ENCODE measurements around the gene OPN1MW3. TPM values are rescaled to one million over a fixed set of nuclear protein-coding genes. Genes with fewer than 3 reads are reported as not detected.
"Not testable (repeated sequence)": the region's sequence is repeated elsewhere in the genome, so short reads cannot be mapped to it uniquely, and the experiment has no call there.

The OPN1MW3 gene
- total RNA-seq, 2 donors from 2014 or later: not detected

DNA sequence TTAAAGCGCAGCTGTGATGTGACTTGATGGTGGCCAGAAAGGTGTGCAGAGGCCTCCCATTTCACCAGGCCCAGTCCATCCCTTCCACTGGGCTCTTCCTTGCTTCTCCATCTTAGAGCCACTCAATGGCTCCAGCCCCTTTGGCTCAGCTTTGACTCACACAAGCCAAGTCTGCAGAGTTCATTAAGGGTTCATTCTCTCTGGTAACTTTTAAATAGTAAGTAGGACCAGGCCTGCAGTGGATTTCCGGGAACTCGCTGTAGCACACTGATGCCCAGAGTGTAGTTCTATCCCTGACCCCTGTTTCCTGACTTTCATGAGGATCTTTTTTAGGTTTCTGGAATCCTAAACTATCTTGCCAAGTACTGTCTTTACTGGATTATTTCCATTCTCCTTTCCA lies 11.9 kb downstream of the OPN1MW3 start:
- H3K9me3 Mint-ChIP-seq; H3K4me3 Mint-ChIP-seq; H3K27me3 Mint-ChIP-seq; H3K4me1 Mint-ChIP-seq; H3K27ac Mint-ChIP-seq; H3K36me3 Mint-ChIP-seq (ENCODE audit: low read depth); ATAC-seq (replicated peaks): not testable (repeated sequence)

DNA sequence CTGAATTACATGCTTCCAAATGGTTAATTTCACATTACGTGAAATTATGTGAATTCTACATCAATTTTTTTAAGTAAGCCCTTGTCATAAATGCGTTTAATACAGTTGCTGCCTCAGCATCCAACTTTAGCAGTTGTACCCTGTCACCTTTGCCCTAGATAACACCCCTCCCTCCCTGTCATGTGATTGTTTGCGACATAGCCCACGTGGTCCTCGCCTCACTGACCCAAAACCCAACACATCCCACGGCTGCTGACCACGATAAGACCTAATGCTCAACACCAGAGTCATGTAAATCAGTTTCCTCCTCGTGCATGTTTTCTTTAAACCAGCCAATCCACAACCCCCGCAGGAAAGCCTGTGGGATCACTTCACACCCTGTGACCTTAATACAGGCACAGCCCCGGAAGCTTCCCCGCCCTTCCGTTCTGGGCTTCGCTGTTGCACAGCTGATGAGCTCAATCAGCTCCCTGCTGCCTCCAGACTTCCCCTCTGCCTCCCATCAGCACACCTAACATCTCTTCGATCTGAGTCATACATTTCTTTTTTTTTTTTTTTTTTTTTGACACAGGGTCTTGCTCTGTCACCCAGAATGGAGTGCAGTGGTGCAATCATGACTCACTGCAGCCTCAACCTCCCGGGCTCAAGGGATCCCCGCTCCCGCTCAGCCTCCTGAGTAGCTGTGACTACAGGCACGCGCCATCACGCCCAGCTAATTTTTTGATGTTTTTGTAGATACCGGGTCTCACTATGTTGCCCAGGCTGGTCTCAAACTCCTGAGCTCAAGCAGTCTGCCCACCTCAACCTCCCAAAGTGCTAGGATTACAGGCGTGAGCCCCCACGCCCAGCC lies 27.3 kb downstream of the OPN1MW3 start:
- not testable (repeated sequence) for H3K27me3 Mint-ChIP-seq; H3K4me1 Mint-ChIP-seq; H3K27ac Mint-ChIP-seq; H3K36me3 Mint-ChIP-seq (ENCODE audit: low read depth); H3K4me3 Mint-ChIP-seq; H3K9me3 Mint-ChIP-seq
- peak; percentile 98 for ATAC-seq (replicated peaks)

DNA sequence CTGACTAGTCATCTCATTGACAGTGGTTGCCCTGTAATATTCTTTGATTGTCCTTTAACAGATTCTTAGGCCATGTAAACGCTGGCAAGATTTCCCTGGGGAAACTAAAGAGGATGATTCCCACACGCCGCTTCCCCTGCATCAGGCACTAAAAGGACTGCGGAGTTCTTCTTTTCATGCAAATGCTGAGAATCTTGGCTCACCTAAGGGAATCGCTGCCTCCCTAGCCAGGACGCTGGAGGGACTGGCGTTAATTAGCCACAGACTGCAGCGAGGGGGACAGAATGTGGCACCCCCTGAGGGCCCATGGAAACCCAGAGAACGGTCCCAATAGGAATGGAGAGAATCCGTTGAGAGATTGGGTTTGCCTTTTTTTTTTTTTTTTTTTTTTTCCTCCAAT lies 29.0 kb downstream of the OPN1MW3 start:
- not testable (repeated sequence) for H3K9me3 Mint-ChIP-seq; H3K36me3 Mint-ChIP-seq (ENCODE audit: low read depth); H3K27ac Mint-ChIP-seq; H3K27me3 Mint-ChIP-seq; H3K4me3 Mint-ChIP-seq; ATAC-seq (replicated peaks); H3K4me1 Mint-ChIP-seq

DNA sequence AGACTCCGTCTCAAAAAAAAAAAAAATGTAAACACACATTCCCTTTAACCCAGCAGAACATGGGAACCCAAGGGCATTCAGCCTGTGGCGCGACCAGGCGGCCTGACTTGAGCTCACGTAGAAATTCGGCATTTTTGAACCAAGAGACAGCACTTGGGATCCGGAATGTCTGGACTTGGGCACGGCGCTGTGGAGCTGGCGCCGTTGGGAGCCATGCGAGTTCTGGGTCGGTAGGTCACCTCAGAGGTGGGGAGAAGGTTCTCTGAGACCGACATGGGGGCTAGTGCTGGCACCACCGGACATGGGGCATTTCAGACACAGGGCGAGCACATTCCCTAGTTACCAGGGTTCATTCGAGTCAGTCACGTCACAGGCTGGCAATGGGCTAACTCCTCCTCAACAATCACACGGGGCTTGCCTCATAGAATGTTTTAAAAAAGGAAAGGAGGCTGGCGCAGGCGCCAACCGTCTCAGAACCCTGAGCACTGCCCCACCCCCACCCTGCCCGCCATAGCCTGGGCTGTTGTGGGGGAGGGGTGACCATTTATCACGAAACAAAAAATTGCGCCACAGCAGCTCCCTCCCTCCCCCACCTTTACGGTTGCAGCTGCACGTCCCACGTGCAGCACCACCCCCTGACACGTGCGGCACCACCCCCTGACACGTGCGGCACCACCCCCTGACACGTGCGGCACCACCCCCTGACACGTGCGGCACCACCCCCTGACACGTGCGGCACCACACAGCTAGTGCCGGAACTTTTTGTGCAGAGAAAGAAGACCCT lies 37.6 kb downstream of the OPN1MW3 start, which contains the start of gene TEX28:
TSS of gene TEX28 (minus strand) at position 334 of the 784 bp plus-strand sequence. CDS start 3,007 bp downstream, outside the sequence.
- ATAC-seq (replicated peaks): no peak
- Mint-ChIP-seq H3K27ac (no peak within 1 kb of the TSS), H3K27me3 (no peaks in the 10 kb centered on the region), H3K9me3 (no peaks in the 10 kb centered on the region), H3K36me3 (ENCODE audit: low read depth) (no peaks in the 10 kb centered on the region), H3K4me3 (no peak within 1 kb of the TSS), H3K4me1 (no peaks in the 10 kb centered on the region)

DNA sequence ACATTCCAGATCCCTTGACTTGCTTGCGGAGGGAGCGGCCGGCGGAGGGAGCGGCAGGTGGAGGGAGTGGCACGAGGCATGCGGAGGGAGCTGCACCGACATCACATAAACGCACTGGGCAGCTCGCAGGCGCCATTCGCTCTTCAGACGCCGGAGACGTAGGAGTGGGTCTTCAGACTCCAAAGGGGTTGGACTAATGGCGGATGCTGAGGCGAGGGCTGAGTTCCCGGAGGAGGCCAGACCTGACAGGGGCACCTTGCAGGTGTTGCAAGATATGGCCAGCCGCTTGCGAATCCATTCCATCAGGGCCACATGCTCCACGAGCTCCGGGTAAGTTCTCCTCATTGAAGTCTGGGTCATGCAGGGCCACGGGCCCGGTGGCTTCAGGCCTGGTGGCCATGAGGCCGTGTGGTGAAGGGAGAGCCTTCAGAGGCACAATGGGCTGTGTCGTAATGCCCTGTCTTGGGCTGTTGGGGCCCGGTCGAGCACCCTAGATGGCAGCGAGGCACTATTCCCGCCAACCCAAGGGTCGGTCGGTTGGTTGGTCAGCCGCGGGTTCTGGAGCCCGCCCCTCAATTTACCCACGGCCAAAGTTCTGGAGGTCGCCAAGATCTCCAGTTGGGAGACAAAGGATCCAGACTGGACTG lies 38.4 kb downstream of the OPN1MW3 start, which contains the start of gene TKTL1:
TSS of gene TKTL1 (plus strand) at position 132 of the 647 bp plus-strand sequence. CDS start at position 197, 65 bp downstream.
- ATAC-seq (replicated peaks): no peak
- H3K36me3 Mint-ChIP-seq (ENCODE audit: low read depth): no peaks in the 10 kb centered on the region
- H3K27ac Mint-ChIP-seq: no peak within 1 kb of the TSS
- H3K4me1 Mint-ChIP-seq: no peaks in the 10 kb centered on the region
- no peak within 1 kb of the TSS for H3K4me3 Mint-ChIP-seq
- no peaks in the 10 kb centered on the region for H3K27me3 Mint-ChIP-seq
- H3K9me3 Mint-ChIP-seq: no peaks in the 10 kb centered on the region

DNA sequence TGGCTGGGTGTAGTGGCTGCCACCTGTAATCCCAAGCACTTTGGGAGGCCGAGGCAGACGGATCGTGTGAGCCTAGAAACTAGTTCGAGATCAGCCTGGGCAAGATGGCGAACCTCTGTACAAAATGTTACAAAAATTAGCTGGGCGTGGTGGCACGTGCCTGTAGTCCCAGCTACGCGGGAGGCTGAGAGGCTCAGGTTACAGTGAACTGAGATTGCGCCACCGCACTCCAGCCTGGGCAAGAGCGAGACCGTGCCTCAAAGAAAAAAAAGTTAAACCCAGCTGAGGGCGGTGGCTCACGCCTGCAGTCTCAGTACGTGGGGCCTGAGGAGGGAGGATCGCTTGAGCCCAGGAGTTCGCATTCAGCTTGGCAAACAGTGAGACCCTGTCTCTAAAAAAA lies 39.3 kb downstream of the OPN1MW3 start:
- Mint-ChIP-seq H3K4me1 (no peaks in the 10 kb centered on the region), H3K27ac (no peak overlapping the region), H3K36me3 (ENCODE audit: low read depth) (no peaks in the 10 kb centered on the region)

DNA sequence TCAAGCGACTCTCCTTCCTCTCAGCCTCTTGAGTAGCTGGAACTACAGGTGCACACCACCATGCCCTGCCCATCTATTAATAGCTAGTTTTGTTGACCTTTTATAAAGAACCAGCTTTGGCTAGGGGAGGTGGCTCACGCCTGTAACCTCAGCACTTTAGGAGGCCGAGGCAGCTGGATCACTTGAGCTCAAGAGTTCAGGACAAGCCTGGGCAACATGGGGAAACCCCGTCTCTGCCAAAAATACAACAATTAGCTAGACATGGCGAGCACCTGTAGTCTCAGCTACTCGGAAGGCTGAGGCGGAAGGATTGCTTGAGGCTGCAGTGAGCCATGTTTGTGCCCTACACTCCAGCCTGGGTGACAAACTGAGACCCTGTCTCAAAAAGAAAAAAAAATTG lies 40.9 kb downstream of the OPN1MW3 start:
- Mint-ChIP-seq H3K4me3 (no peak overlapping the region), H3K27me3 (no peaks in the 10 kb centered on the region), H3K4me1 (no peaks in the 10 kb centered on the region), H3K36me3 (ENCODE audit: low read depth) (no peaks in the 10 kb centered on the region), H3K9me3 (no peaks in the 10 kb centered on the region), H3K27ac (no peak overlapping the region)
- ATAC-seq (replicated peaks): no peak

More for the DNA sequence above, 39.3 kb downstream of the OPN1MW3 start:
- Mint-ChIP-seq H3K4me3 (no peak overlapping the region), H3K27me3 (no peaks in the 10 kb centered on the region), H3K9me3 (no peaks in the 10 kb centered on the region)
- ATAC-seq (replicated peaks): no peak

DNA sequence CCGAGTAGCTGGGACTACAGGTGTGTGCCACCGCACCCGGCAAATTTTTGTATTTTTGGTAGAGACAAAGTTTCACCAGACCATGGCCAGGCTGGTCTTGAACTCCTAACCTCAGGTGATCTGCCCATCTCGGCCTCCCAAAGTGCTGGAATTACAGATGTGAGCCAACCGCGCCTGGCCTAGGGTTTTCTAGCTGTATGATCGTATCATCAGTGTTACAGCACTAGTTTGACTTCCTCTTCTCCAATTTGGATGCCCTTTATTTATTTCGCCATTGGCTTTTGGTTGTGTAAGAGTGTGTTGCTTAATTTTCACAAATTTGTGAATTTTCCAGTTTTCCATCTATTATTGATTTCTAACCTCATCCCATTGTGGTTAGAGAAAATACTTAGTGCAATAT lies 43.4 kb downstream of the OPN1MW3 start:
- no peak overlapping the region for H3K4me3 Mint-ChIP-seq
- H3K27ac Mint-ChIP-seq: no peak overlapping the region
- no peak for ATAC-seq (replicated peaks)
- H3K27me3 Mint-ChIP-seq: no peaks in the 10 kb centered on the region
- no peaks in the 10 kb centered on the region for H3K9me3 Mint-ChIP-seq
- H3K36me3 Mint-ChIP-seq (ENCODE audit: low read depth): no peaks in the 10 kb centered on the region
- H3K4me1 Mint-ChIP-seq: no peaks in the 10 kb centered on the region

DNA sequence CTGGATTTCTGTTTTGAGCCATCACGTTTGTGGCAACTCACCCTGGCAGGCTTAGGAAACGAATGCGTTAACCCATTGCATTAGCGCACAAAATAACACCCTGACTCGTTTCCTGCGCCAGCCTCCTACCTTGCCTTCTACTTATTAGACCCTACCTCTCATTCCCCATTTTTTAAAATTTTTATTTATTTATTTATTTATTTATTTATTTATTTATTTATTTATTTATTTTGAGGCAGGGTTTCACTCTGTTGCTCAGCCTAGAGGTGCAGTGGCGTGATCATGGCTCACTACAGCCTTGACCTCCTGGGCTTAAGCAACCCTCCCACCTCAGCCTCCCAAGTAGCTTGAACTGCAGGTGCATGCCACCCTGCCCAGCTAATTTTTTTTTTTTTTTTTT lies 45.6 kb downstream of the OPN1MW3 start:
- not testable (repeated sequence) for H3K9me3 Mint-ChIP-seq; ATAC-seq (replicated peaks); H3K4me3 Mint-ChIP-seq; H3K36me3 Mint-ChIP-seq (ENCODE audit: low read depth); H3K4me1 Mint-ChIP-seq; H3K27me3 Mint-ChIP-seq; H3K27ac Mint-ChIP-seq

DNA sequence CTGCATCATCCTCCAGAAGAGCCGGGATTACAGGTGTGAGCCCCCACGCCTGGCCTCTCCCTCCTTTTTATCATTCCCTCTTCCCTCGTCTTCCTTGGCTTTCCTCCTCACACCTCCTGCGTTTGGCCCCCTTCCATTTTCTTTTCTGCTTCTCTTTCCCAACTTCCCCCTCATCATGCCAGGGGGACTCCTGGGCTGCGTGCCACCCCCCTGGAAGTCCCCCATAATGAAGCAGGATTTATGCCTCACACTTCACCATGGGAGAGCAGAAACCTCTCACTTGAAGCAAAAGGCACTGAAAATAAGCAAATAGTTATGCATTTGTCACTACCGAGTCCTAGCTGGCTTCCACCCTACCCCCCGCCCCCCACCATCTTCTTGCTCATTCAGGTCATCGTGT lies 46.1 kb downstream of the OPN1MW3 start:
- Mint-ChIP-seq H3K27me3 (no peaks in the 10 kb centered on the region), H3K27ac (no peak overlapping the region), H3K4me1 (peaks cover 10% of the 10 kb centered on the region), H3K36me3 (ENCODE audit: low read depth) (no peaks in the 10 kb centered on the region), H3K4me3 (no peak overlapping the region), H3K9me3 (no peaks in the 10 kb centered on the region)
- no peak for ATAC-seq (replicated peaks)

DNA sequence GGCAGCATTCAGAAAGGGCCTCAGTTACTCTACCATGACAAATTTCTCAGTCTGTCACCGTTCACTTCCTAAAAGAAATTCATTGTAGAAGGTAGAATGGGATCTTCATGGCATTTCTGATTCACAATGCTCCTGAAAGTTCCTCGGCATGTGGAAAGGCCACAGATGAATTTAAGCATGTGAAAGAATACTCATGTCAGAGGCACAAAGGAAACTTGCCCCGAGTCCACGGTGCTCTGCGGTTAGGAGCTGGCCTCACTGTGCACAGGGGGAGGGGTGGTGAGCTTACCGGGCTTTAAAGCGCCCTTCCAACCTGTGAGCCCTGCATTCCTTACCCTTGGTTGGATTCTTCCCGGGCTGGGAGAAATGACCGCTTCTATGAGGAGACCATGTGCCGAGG lies 47.5 kb downstream of the OPN1MW3 start:
- Mint-ChIP-seq H3K27me3 (no peaks in the 10 kb centered on the region), H3K36me3 (ENCODE audit: low read depth) (no peaks in the 10 kb centered on the region), H3K4me3 (no peak overlapping the region), H3K9me3 (no peaks in the 10 kb centered on the region), H3K4me1 (peaks cover 13% of the 10 kb centered on the region), H3K27ac (no peak overlapping the region)
- no peak for ATAC-seq (replicated peaks)

DNA sequence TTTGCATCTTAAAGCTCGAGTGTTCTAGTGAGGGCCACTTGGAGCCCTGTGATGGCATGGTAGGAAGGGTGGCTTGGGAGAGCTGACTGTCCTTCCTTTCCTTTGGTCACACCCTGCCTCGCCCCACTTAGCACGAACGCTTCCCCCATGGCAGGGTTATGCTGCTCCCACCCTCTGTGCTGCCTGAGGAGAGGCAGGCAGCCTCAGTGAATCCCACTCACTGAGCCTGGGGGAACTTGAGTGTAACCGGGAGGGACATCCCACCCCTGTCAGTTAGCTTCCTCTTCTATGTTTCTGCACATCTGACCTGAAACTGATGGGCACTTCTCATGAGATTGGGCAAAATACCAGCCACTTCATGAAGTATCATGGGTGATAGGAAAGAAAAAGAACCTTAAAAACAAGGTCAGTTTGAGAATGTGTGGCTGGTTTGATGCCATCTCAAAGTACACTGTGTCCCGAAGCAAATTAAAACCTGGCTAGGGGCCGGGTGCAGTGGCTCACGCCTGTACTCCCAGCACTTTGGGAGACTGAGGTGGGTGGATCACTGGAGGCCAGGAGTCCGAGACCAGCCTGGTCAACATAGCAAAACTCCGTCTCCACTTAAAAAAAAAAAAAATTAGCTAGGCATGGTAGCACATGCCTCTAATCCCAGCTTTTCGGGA lies 48.3 kb downstream of the OPN1MW3 start:
- H3K9me3 Mint-ChIP-seq: no peaks in the 10 kb centered on the region
- no peak for ATAC-seq (replicated peaks)
- H3K27ac Mint-ChIP-seq: no peak overlapping the region
- H3K4me1 Mint-ChIP-seq: peaks cover 13% of the 10 kb centered on the region
- H3K36me3 Mint-ChIP-seq (ENCODE audit: low read depth): no peaks in the 10 kb centered on the region
- no peaks in the 10 kb centered on the region for H3K27me3 Mint-ChIP-seq
- no peak overlapping the region for H3K4me3 Mint-ChIP-seq

DNA sequence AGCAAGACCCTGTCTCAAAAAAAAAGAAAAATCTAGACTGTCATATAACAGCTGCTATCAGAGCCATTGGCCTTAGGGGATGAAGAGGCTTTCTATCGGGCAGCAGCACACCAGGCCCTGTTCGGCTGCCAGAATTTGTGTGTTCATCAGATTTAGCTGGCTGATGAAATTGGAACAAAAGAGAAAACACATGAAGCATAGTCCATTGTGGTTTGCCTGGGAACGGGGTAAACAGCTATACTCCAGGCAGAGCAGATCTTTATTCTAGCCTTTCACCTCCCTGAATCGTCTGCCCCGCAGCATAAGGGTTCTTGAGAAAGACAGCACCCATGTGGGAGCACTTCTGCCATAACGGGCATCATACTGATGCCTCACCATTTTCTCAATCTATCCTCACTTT lies 49.8 kb downstream of the OPN1MW3 start:
- Mint-ChIP-seq H3K27me3 (no peaks in the 10 kb centered on the region), H3K4me1 (peaks cover 16% of the 10 kb centered on the region), H3K27ac (no peak overlapping the region), H3K4me3 (no peak overlapping the region), H3K36me3 (ENCODE audit: low read depth) (no peaks in the 10 kb centered on the region), H3K9me3 (no peaks in the 10 kb centered on the region)
- ATAC-seq (replicated peaks): no peak
